HCT116 (cell line): ENCODE data around the gene KRT36. TPM values are rescaled to one million over a fixed set of nuclear protein-coding genes. Genes with fewer than 3 reads are reported as not detected.

Experiments used
- ATAC-seq: fragments of 200-7000 bp; cut with Tn5 transposase; 2 replicates; pipeline ENCODE4 v1.9.1; 2020; ENCODE audit warnings: mild to moderate bottlenecking, moderate library complexity
- BruUV-seq: library from RNA; stranded (reverse); fragments of 400-500 nt; replicated peaks from 2 replicates; lab custom pipeline; 2021; lab: Mats Ljungman, UMichigan
- CTCF ChIA-PET: fragments of 300-600 bp; sonication (Branson Sonifier 250); formaldehyde crosslinking; loops from one replicate; lab custom pipeline; 2021; ENCODE audit warnings: antibody characterized with exemption; lab: Charles Lee
- POLR2A ChIA-PET: fragments of 300-600, 350-600 bp; sonication (Branson Sonifier 250); formaldehyde crosslinking; loops from one replicate; lab custom pipeline; 2021; ENCODE audit warnings: antibody characterized with exemption; lab: Charles Lee
- RAD21 ChIA-PET, 2 experiments: fragments of 300-600 bp; sonication (Branson Sonifier 250); formaldehyde crosslinking; loops; one replicate each; lab custom pipeline; 2023; ENCODE audit warnings: low total read pairs in 2 of 2; ENCODE audit not compliant: uncharacterized antibody in 2 of 2, unreplicated experiment in 2 of 2, low non-redundant PET in 1 of 2; lab: Charles Lee
- DNase-seq: peaks from one replicate; pipeline ENCODE4 v3.0.0-alpha.2; 2010; ENCODE audit warnings: low read depth, low spot score
- H2AFZ ChIP-seq: fragments of 200-600 bp; shearing (Covaris generic), sonication (generic); 2 replicates; pipeline ENCODE4 v1.6.1; 2017; ENCODE audit warnings: low read depth, mixed run types, mixed read lengths, antibody characterized with exemption, low read length; ENCODE audit not compliant: poor library complexity, severe bottlenecking
- H3K27ac ChIP-seq: 2 replicates; pipeline ENCODE4 v1.5.1; 2012; ENCODE audit warnings: low read depth, low read length
- H3K27me3 ChIP-seq: fragments of 200-600 bp; sonication (generic); 2 replicates; pipeline ENCODE4 v1.6.1; 2016; ENCODE audit warnings: mixed run types, low read length, mixed read lengths; ENCODE audit not compliant: insufficient read depth
- H3K36me3 ChIP-seq, 2 experiments: fragments of 200-500 bp in 1 of 2; fragments of 200-600 bp in 1 of 2; sonication (Bioruptor generic) in 1 of 2; sonication (generic) in 1 of 2; 2 replicates each; pipeline versions ENCODE4 v1.5.1 to v1.6.1; 2014 to 2016; ENCODE audit warnings: low read length in 2 of 2, inconsistent platforms in 1 of 2, mixed read lengths in 1 of 2, mixed run types in 1 of 2; ENCODE audit not compliant: insufficient read depth in 2 of 2, control insufficient read depth in 1 of 2
- H3K4me1 ChIP-seq, 2 experiments: fragments of 200-600 bp in 1 of 2; sonication (generic) in 1 of 2; 2 replicates each; pipeline versions ENCODE4 v1.5.1 to v1.6.1; 2012 to 2017; ENCODE audit warnings: low read length in 2 of 2, inconsistent platforms in 1 of 2, mild to moderate bottlenecking in 1 of 2, mixed read lengths in 1 of 2, mixed run types in 1 of 2, moderate library complexity in 1 of 2; ENCODE audit not compliant: insufficient read depth in 2 of 2, control insufficient read depth in 1 of 2
- H3K4me2 ChIP-seq: fragments of 200-600 bp; sonication (generic); 2 replicates; pipeline ENCODE4 v1.6.1; 2017; ENCODE audit warnings: mixed run types, low read length, mixed read lengths
- H3K4me3 ChIP-seq, 2 experiments: fragments of 200-600 bp in 1 of 2; sonication (generic) in 1 of 2; replicated peaks in 1 of 2; 2 replicates each; pipeline ENCODE4 v1.5.1; 2011 to 2016; ENCODE audit warnings: low read length in 2 of 2, control low read depth in 1 of 2, low read depth in 1 of 2, mild to moderate bottlenecking in 1 of 2, mixed read lengths in 1 of 2, mixed run types in 1 of 2
- H3K79me2 ChIP-seq: fragments of 200-600 bp; sonication (generic); 2 replicates; pipeline ENCODE4 v1.6.1; 2017; ENCODE audit warnings: mild to moderate bottlenecking, mixed run types, low read length, moderate library complexity, mixed read lengths; ENCODE audit not compliant: insufficient read depth
- H3K9ac ChIP-seq: fragments of 200-600 bp; sonication (generic); 2 replicates; pipeline ENCODE4 v1.6.1; 2016; ENCODE audit warnings: low read length, mixed read lengths
- H3K9me2 ChIP-seq: fragments of 200-600 bp; sonication (generic), shearing (Covaris generic); 2 replicates; pipeline ENCODE4 v1.6.1; 2017; ENCODE audit warnings: mixed run types, mild to moderate bottlenecking, moderate library complexity; ENCODE audit not compliant: insufficient read depth
- H3K9me3 ChIP-seq, 2 experiments: fragments of 200-500 bp in 1 of 2; fragments of 200-600 bp in 1 of 2; sonication (Bioruptor generic) in 1 of 2; sonication (generic) in 1 of 2; 2 replicates each; pipeline ENCODE4 v1.6.1; 2014 to 2017; ENCODE audit warnings: low read length in 2 of 2, mixed read lengths in 2 of 2, inconsistent platforms in 1 of 2, low read depth in 1 of 2, mild to moderate bottlenecking in 1 of 2, mixed run types in 1 of 2, moderate library complexity in 1 of 2; ENCODE audit not compliant: control insufficient read depth in 1 of 2, insufficient read depth in 1 of 2
- H4K20me1 ChIP-seq: fragments of 200-600 bp; sonication (generic), shearing (Covaris generic); 2 replicates; pipeline ENCODE4 v1.6.1; 2017; ENCODE audit warnings: mixed run types, mild to moderate bottlenecking, moderate library complexity; ENCODE audit not compliant: insufficient read depth
- JUND ChIP-seq: IDR thresholded peaks from 2 replicates; pipeline ENCODE4 v1.6.1; 2012
- TCF7L2 ChIP-seq: IDR thresholded peaks from 2 replicates; pipeline ENCODE4 v1.7.0; 2011; ENCODE audit warnings: borderline replicate concordance, inconsistent platforms; ENCODE audit not compliant: insufficient read depth, insufficient read length; ENCODE audit errors: extremely low read depth
- ZFX ChIP-seq: fragments of 450-650 bp; IDR thresholded peaks from 2 replicates; pipeline ENCODE4 v1.6.1; 2017
- ZNF274 ChIP-seq: fragments of 200-500 bp; sonication (Bioruptor generic); IDR thresholded peaks from 2 replicates; pipeline ENCODE4 v1.6.1; 2014; ENCODE audit warnings: mild to moderate bottlenecking, low read depth, low read length, inconsistent platforms
- intact Hi-C: fragments of 100-400 bp; cut with micrococcal nuclease; formaldehyde crosslinking; loops from 2 replicates; pipeline ENCODE4 v1.10.0; 2022
- total RNA-seq: library from RNA; stranded (reverse); gene quantifications from one replicate; pipeline ENCODE4 v1.2.1, GENCODE V29; 2021; ENCODE audit not compliant: unreplicated experiment
- TF ChIP-seq, protein P1 (sequence below): IDR thresholded peaks from 2 replicates; pipeline ENCODE4 v1.6.1; 2011; ENCODE audit warnings: mild to moderate bottlenecking, low read length, moderate library complexity; ENCODE audit not compliant: insufficient replicate concordance; ENCODE audit errors: extremely low read depth
- TF ChIP-seq, protein P2 (sequence below): IDR thresholded peaks from 2 replicates; pipeline ENCODE4 v1.6.1; 2012
- TF ChIP-seq, protein P3 (sequence below), 3 experiments: fragments of 200-600 bp in 1 of 3; sonication (generic) in 1 of 3; IDR thresholded peaks in 2 of 3; conservative IDR thresholded peaks in 1 of 3; 2 replicates each; pipeline ENCODE4 v1.5.1; 2012 to 2017; ENCODE audit warnings: low read depth in 2 of 3, low read length in 2 of 3, antibody characterized with exemption in 1 of 3, borderline replicate concordance in 1 of 3, control low read depth in 1 of 3, mild to moderate bottlenecking in 1 of 3, mixed read lengths in 1 of 3, mixed run types in 1 of 3, moderate library complexity in 1 of 3; ENCODE audit not compliant: insufficient read depth in 1 of 3

The KRT36 gene
- total RNA-seq, 1 experiment from 2014 or later: not detected

DNA sequence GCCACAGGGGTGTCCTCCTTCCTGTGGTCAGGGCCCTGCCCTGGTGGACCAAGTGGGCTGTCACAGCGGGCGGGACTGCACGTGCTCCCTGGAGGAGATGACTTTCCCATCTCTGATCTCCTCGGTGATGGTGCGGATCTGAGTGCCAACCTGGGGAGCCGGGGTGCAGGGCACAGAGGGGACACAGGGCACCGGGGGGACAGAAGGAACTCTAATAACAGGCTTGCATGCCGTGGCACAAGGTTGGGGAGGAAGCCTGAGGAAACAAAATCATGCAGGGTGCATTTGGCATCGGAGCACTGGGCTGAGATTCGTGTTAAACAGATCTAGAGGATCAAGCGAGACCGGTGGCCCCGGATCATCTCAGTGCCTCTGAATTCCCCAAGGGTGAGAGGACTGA is 3.4 kb downstream of the KRT36 start:
- CTCF ChIA-PET: interaction anchor here (0.9 to 1.3 kb wide), 2 partner anchors 62 to 177 kb away, joined by 4 to 8 read pairs; no protein-coding TSS in a partner anchor
- H3K9me3 ChIP-seq: no peaks in the 10 kb centered on the region
- no peak overlapping the region for H3K9ac ChIP-seq
- no peaks in the 10 kb centered on the region for H3K79me2 ChIP-seq
- TF ChIP-seq, protein P1, sequence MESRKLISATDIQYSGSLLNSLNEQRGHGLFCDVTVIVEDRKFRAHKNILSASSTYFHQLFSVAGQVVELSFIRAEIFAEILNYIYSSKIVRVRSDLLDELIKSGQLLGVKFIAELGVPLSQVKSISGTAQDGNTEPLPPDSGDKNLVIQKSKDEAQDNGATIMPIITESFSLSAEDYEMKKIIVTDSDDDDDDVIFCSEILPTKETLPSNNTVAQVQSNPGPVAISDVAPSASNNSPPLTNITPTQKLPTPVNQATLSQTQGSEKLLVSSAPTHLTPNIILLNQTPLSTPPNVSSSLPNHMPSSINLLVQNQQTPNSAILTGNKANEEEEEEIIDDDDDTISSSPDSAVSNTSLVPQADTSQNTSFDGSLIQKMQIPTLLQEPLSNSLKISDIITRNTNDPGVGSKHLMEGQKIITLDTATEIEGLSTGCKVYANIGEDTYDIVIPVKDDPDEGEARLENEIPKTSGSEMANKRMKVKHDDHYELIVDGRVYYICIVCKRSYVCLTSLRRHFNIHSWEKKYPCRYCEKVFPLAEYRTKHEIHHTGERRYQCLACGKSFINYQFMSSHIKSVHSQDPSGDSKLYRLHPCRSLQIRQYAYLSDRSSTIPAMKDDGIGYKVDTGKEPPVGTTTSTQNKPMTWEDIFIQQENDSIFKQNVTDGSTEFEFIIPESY: no peak
- TF ChIP-seq ZNF274: no peak
- TF ChIP-seq, protein P2, sequence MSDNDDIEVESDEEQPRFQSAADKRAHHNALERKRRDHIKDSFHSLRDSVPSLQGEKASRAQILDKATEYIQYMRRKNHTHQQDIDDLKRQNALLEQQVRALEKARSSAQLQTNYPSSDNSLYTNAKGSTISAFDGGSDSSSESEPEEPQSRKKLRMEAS: no peak
- no peak for TF ChIP-seq JUND
- no peak for TF ChIP-seq ZFX
- TF ChIP-seq, protein P3, sequence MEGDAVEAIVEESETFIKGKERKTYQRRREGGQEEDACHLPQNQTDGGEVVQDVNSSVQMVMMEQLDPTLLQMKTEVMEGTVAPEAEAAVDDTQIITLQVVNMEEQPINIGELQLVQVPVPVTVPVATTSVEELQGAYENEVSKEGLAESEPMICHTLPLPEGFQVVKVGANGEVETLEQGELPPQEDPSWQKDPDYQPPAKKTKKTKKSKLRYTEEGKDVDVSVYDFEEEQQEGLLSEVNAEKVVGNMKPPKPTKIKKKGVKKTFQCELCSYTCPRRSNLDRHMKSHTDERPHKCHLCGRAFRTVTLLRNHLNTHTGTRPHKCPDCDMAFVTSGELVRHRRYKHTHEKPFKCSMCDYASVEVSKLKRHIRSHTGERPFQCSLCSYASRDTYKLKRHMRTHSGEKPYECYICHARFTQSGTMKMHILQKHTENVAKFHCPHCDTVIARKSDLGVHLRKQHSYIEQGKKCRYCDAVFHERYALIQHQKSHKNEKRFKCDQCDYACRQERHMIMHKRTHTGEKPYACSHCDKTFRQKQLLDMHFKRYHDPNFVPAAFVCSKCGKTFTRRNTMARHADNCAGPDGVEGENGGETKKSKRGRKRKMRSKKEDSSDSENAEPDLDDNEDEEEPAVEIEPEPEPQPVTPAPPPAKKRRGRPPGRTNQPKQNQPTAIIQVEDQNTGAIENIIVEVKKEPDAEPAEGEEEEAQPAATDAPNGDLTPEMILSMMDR (IDR thresholded peaks at IDR 0.05 in 2 of 3, conservative IDR thresholded peaks at IDR 0.05 in 1 of 3; ENCODE audit: borderline replicate concordance in 1 of 3, insufficient read depth in 1 of 3, low read depth in 2 of 3, low read length in 2 of 3): no peak
- TF ChIP-seq TCF7L2: no peak
- ATAC-seq: no peak
- intact Hi-C loops: no loop called here
- no peaks in the 10 kb centered on the region for H3K9me2 ChIP-seq
- no TSS peak for BruUV-seq
- H3K4me3 ChIP-seq: no peak overlapping the region
- no peaks in the 10 kb centered on the region for H4K20me1 ChIP-seq
- no peak overlapping the region for H2AFZ ChIP-seq
- H3K36me3 ChIP-seq: no peaks in the 10 kb centered on the region
- DNase-seq: no peak
- no peak overlapping the region for H3K4me2 ChIP-seq
- H3K4me1 ChIP-seq: peaks cover 0 to 4% of the 10 kb centered on the region in 2 experiments; a peak in 2 of 4 replicates
- H3K27ac ChIP-seq: no peak overlapping the region
- RAD21 ChIA-PET: no interaction called here
- no peaks in the 10 kb centered on the region for H3K27me3 ChIP-seq
- POLR2A ChIA-PET: no interaction called here
